OCI-LY1 (cell line): Measurements from ENCODE around the gene MORN5.

ENCODE experiments used
- H2AFZ ChIP-seq: fragments of 200-600 bp; sonication (generic), shearing (Covaris generic); 2 replicates; pipeline ENCODE4 v1.6.0; 2014; ENCODE audit warnings: antibody characterized with exemption, mild to moderate bottlenecking, low read length
- H3F3A ChIP-seq: fragments of 200-600 bp; sonication (generic), shearing (Covaris generic); 2 replicates; pipeline ENCODE4 v1.6.0; 2014; ENCODE audit warnings: mild to moderate bottlenecking, antibody characterized with exemption, low read length, moderate library complexity; ENCODE audit not compliant: insufficient read depth
- H3K27ac ChIP-seq: fragments of 200-600 bp; sonication (generic); 2 replicates; pipeline ENCODE4 v1.5.1; 2014; ENCODE audit warnings: low read length, mixed run types, mild to moderate bottlenecking, low read depth; ENCODE audit not compliant: poor library complexity, severe bottlenecking
- H3K27me3 ChIP-seq: fragments of 200-600 bp; sonication (generic); 2 replicates; pipeline ENCODE4 v1.6.0; 2014; ENCODE audit warnings: antibody characterized with exemption, mild to moderate bottlenecking, low read length, moderate library complexity; ENCODE audit not compliant: insufficient read depth
- H3K36me3 ChIP-seq: fragments of 200-600 bp; sonication (generic); 2 replicates; pipeline ENCODE4 v1.6.1; 2014; ENCODE audit warnings: mild to moderate bottlenecking, antibody characterized with exemption, low read length, moderate library complexity, mixed read lengths; ENCODE audit not compliant: insufficient read depth
- H3K4me1 ChIP-seq: fragments of 200-600 bp; sonication (generic); 2 replicates; pipeline ENCODE4 v1.5.1; 2014; ENCODE audit warnings: mild to moderate bottlenecking, low read length, moderate library complexity; ENCODE audit not compliant: insufficient read depth, severe bottlenecking
- H3K4me2 ChIP-seq: fragments of 200-600 bp; sonication (generic), shearing (Covaris generic); 2 replicates; pipeline ENCODE4 v1.6.1; 2014; ENCODE audit warnings: low read length
- H3K4me3 ChIP-seq: fragments of 200-600 bp; sonication (generic); 2 replicates; pipeline ENCODE4 v1.5.1; 2014; ENCODE audit warnings: low read length, low read depth, mild to moderate bottlenecking, mixed read lengths; ENCODE audit not compliant: poor library complexity, severe bottlenecking
- H3K79me2 ChIP-seq: fragments of 200-600 bp; shearing (Covaris generic); 2 replicates; pipeline ENCODE4 v1.6.1; 2016; ENCODE audit warnings: mixed run types, low read length, mixed read lengths; ENCODE audit not compliant: insufficient read depth
- H3K9ac ChIP-seq: fragments of 200-600 bp; sonication (generic), shearing (Covaris generic); 2 replicates; pipeline ENCODE4 v1.6.1; 2014; ENCODE audit warnings: mild to moderate bottlenecking, low read length, mixed read lengths
- H3K9me2 ChIP-seq: fragments of 200-600 bp; sonication (generic), shearing (Covaris generic); 2 replicates; pipeline ENCODE4 v1.6.1; 2014; ENCODE audit warnings: low read depth, mild to moderate bottlenecking, low read length, mixed read lengths
- H3K9me3 ChIP-seq: fragments of 200-600 bp; shearing (Covaris generic); 2 replicates; pipeline ENCODE4 v1.6.1; 2014; ENCODE audit warnings: low read length, mixed read lengths
- H4K20me1 ChIP-seq: fragments of 200-600 bp; sonication (generic), shearing (Covaris generic); 2 replicates; pipeline ENCODE4 v1.6.0; 2016; ENCODE audit warnings: mild to moderate bottlenecking, low read length; ENCODE audit not compliant: insufficient read depth
- CTCF ChIP-seq: fragments of 200-600 bp; sonication (generic), shearing (Covaris generic); IDR thresholded peaks from 2 replicates; pipeline ENCODE4 v1.5.1; 2017; ENCODE audit warnings: mild to moderate bottlenecking, antibody characterized with exemption, low read length, moderate library complexity, mixed read lengths
- EZH2 ChIP-seq: fragments of 200-600 bp; sonication (generic), shearing (Covaris generic); IDR thresholded peaks from 2 replicates; pipeline ENCODE4 v1.8.0; 2017; ENCODE audit warnings: borderline replicate concordance, mixed run types, mild to moderate bottlenecking, antibody characterized with exemption, low read length, moderate library complexity, mixed read lengths

Gene MORN5

GRCh38 chr9:122213102-122213588 is 53.4 kb downstream of the MORN5 start:
- Histone ChIP-seq H3K9me3 (no peaks in the 10 kb centered on the region), H3K4me2 (no peak overlapping the region), H3K4me1 (peaks cover 7% of the 10 kb centered on the region), H2AFZ (no peak overlapping the region), H3K9me2 (no peaks in the 10 kb centered on the region), H3K36me3 (no peaks in the 10 kb centered on the region), H3K27ac (no peak overlapping the region), H3K4me3 (no peak overlapping the region), H3K79me2 (no peaks in the 10 kb centered on the region), H3K9ac (no peak overlapping the region), H4K20me1 (no peaks in the 10 kb centered on the region), H3K27me3 (no peaks in the 10 kb centered on the region; the same call in 1 of the 2 replicates), H3F3A (no peaks in the 10 kb centered on the region)
- no peak for TF ChIP-seq CTCF
- no peak for TF ChIP-seq EZH2

GRCh38 chr9:122213589-122214413 is 54.1 kb downstream of the MORN5 start:
- TF ChIP-seq CTCF (no peak), EZH2 (no peak)
- no peaks in the 10 kb centered on the region for H3K9me3 ChIP-seq
- no peaks in the 10 kb centered on the region for H3F3A ChIP-seq
- no peak overlapping the region for H3K9ac ChIP-seq
- peaks cover 7% of the 10 kb centered on the region for H3K4me1 ChIP-seq
- no peak overlapping the region for H2AFZ ChIP-seq
- H3K27me3 ChIP-seq, result no peaks in the 10 kb centered on the region; the same call in 1 of the 2 replicates
- peak overlapping the region; percentile 46 for H3K4me3 ChIP-seq
- H3K36me3 ChIP-seq, result no peaks in the 10 kb centered on the region
- no peak overlapping the region for H3K27ac ChIP-seq
- H3K79me2 ChIP-seq, result no peaks in the 10 kb centered on the region
- H3K4me2 ChIP-seq, result peak overlapping the region; percentile 51
- H3K9me2 ChIP-seq, result no peaks in the 10 kb centered on the region
- H4K20me1 ChIP-seq, result no peaks in the 10 kb centered on the region

- Histone ChIP-seq H3K4me2 (peak overlapping the region; percentile 51), H3K9ac (no peak overlapping the region), H3K9me2 (no peaks in the 10 kb centered on the region), H3K27me3 (no peaks in the 10 kb centered on the region; the same call in 1 of the 2 replicates), H3F3A (no peaks in the 10 kb centered on the region), H3K79me2 (no peaks in the 10 kb centered on the region), H3K4me3 (peak overlapping the region; percentile 46), H3K36me3 (no peaks in the 10 kb centered on the region), H3K4me1 (peaks cover 7% of the 10 kb centered on the region), H3K9me3 (no peaks in the 10 kb centered on the region), H3K27ac (no peak overlapping the region), H4K20me1 (no peaks in the 10 kb centered on the region), H2AFZ (no peak overlapping the region)
- TF ChIP-seq EZH2 (no peak), CTCF (no peak)
Observed at GRCh38 chr9:122214507-122214906, 54.8 kb downstream of the MORN5 start.
